ENCODE measurements around the gene P2RY13.

The P2RY13 gene

GRCh38 chr3:151351219-151351618 lies 21.9 kb upstream of the P2RY13 start:
- H3K4me3 ChIP-seq (ENCODE audit: low read depth, low read length) = no peak overlapping the region
- no peaks in the 10 kb centered on the region for H3K27me3 ChIP-seq (ENCODE audit: insufficient read depth, low read length)
- no peaks in the 10 kb centered on the region for H3K36me3 ChIP-seq (ENCODE audit: insufficient read depth, low read length)
- H3K27ac ChIP-seq (ENCODE audit: low read depth, low read length) = no peak overlapping the region
- H3K4me1 ChIP-seq (ENCODE audit: control insufficient read depth, insufficient read depth, low read length, unreplicated experiment) = no peaks in the 10 kb centered on the region
- no peaks in the 10 kb centered on the region for H3K79me2 ChIP-seq (ENCODE audit: control insufficient read depth, insufficient read depth, low read length, unreplicated experiment)
- no peak overlapping the region for H2AFZ ChIP-seq (ENCODE audit: low read length, unreplicated experiment)

DNA sequence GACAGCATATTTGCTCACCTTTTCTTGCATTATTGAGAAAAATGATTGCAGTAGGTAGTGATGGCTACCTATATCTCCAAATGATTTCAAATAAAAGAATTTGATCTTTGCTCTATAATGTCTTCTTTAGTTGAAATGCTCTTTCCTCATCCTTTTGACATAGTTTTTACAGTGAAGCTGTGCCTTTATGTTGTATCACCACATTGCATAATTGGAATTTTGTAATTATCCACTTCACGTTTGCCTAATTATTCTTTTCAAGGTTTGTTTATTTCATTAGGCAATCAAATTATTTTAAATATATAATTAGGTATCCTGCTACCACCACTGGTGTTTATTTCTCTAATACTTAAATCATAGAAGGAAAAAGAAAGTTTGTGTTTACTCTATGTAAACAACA lies 21.3 kb upstream of the P2RY13 start:
- H3K27me3 ChIP-seq (ENCODE audit: insufficient read depth, low read length) = no peaks in the 10 kb centered on the region
- H3K4me3 ChIP-seq (ENCODE audit: low read depth, low read length) = no peak overlapping the region
- no peaks in the 10 kb centered on the region for H3K36me3 ChIP-seq (ENCODE audit: insufficient read depth, low read length)
- no peak overlapping the region for H2AFZ ChIP-seq (ENCODE audit: low read length, unreplicated experiment)
- no peaks in the 10 kb centered on the region for H3K79me2 ChIP-seq (ENCODE audit: control insufficient read depth, insufficient read depth, low read length, unreplicated experiment)
- no peaks in the 10 kb centered on the region for H3K4me1 ChIP-seq (ENCODE audit: control insufficient read depth, insufficient read depth, low read length, unreplicated experiment)
- H3K27ac ChIP-seq (ENCODE audit: low read depth, low read length) = no peak overlapping the region

DNA sequence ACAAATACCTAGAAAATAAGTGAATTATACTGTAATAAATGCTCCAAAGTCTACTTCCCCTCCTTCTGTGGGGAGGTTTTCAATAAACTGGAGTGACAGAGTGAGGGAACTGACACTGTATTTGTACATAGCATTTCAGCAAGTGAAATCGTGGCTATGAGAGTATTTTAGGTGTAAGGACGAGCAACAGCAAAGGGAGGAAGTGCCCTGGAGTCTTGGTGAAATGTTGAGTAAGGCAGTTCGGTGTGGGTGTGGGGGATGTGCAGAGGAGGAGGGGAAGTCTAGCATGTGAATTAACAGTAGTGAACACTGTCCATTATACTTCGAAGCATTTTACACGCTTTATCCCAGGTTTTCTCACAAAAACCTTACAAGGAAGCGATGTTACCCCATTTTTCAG lies 18.1 kb upstream of the P2RY13 start:
- no peak overlapping the region for H2AFZ ChIP-seq (ENCODE audit: low read length, unreplicated experiment)

DNA sequence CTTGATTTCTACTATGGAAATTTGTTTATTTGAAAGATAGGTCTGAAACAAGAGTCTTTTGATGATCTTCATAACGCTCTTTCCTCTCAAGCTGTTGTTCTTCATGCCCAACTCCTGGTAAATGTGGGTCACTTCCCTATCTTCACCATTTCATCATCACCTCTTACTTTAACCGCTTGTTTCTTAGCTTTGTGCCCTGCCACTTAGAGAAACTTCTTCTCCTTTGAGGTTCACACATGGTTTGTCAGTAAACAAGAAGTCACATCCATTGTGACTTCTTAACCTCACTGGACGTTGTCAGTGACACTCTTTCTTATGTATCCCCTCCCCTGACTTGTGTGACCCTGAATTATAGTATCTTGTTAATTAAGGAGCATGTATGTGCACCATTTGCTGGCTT lies 16.9 kb upstream of the P2RY13 start:
- no peaks in the 10 kb centered on the region for H3K4me1 ChIP-seq (ENCODE audit: control insufficient read depth, insufficient read depth, low read length, unreplicated experiment)
- no peaks in the 10 kb centered on the region for H3K36me3 ChIP-seq (ENCODE audit: insufficient read depth, low read length)
- peak overlapping the region; percentile 52 for H3K4me3 ChIP-seq (ENCODE audit: low read depth, low read length)
- H3K27me3 ChIP-seq (ENCODE audit: insufficient read depth, low read length) = no peaks in the 10 kb centered on the region
- H2AFZ ChIP-seq (ENCODE audit: low read length, unreplicated experiment) = peak overlapping the region; percentile 78
- H3K27ac ChIP-seq (ENCODE audit: low read depth, low read length) = peak overlapping the region; percentile 28; the same call in 1 of the 2 replicates
- no peaks in the 10 kb centered on the region for H3K79me2 ChIP-seq (ENCODE audit: control insufficient read depth, insufficient read depth, low read length, unreplicated experiment)

More for the DNA sequence above, 18.1 kb upstream of the P2RY13 start:
- Histone ChIP-seq H3K27me3 (ENCODE audit: insufficient read depth, low read length) (no peaks in the 10 kb centered on the region), H3K4me1 (ENCODE audit: control insufficient read depth, insufficient read depth, low read length, unreplicated experiment) (no peaks in the 10 kb centered on the region), H3K4me3 (ENCODE audit: low read depth, low read length) (no peak overlapping the region), H3K36me3 (ENCODE audit: insufficient read depth, low read length) (no peaks in the 10 kb centered on the region), H3K27ac (ENCODE audit: low read depth, low read length) (no peak overlapping the region), H3K79me2 (ENCODE audit: control insufficient read depth, insufficient read depth, low read length, unreplicated experiment) (no peaks in the 10 kb centered on the region)

GRCh38 chr3:151345859-151346258 lies 16.5 kb upstream of the P2RY13 start:
- no peaks in the 10 kb centered on the region for H3K36me3 ChIP-seq (ENCODE audit: insufficient read depth, low read length)
- peak overlapping the region; percentile 28; the same call in 1 of the 2 replicates for H3K27ac ChIP-seq (ENCODE audit: low read depth, low read length)
- H3K79me2 ChIP-seq (ENCODE audit: control insufficient read depth, insufficient read depth, low read length, unreplicated experiment) = no peaks in the 10 kb centered on the region
- H3K4me3 ChIP-seq (ENCODE audit: low read depth, low read length) = peak overlapping the region; percentile 52
- peak overlapping the region; percentile 78 for H2AFZ ChIP-seq (ENCODE audit: low read length, unreplicated experiment)
- no peaks in the 10 kb centered on the region for H3K27me3 ChIP-seq (ENCODE audit: insufficient read depth, low read length)
- H3K4me1 ChIP-seq (ENCODE audit: control insufficient read depth, insufficient read depth, low read length, unreplicated experiment) = no peaks in the 10 kb centered on the region

DNA sequence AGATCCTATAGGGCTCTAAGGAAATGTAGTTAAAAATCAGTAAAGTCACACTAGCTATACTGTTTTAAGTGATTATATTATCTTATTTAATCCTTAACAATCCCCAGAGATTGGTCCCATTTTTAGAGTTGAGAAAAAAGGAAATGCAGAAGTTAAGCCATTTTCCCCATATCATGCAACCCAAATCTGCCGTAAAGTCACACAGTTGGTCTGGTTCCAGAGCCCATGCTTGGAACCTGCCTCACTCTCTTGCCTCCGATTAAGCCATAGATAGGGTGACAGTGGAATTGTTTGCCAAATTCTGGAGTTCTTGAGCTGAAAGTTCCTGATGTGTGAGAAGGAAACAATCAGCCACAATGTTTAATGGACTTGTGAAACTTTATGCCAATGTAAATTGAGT lies 2.3 kb upstream of the P2RY13 start:
- H3K79me2 ChIP-seq (ENCODE audit: control insufficient read depth, insufficient read depth, low read length, unreplicated experiment) = no peaks in the 10 kb centered on the region

GRCh38 chr3:151330899-151331298 lies 1.6 kb upstream of the P2RY13 start:
- Histone ChIP-seq H3K79me2 (ENCODE audit: control insufficient read depth, insufficient read depth, low read length, unreplicated experiment) (no peaks in the 10 kb centered on the region), H3K4me1 (ENCODE audit: control insufficient read depth, insufficient read depth, low read length, unreplicated experiment) (peaks cover 17% of the 10 kb centered on the region), H3K4me3 (ENCODE audit: low read depth, low read length) (no peak overlapping the region)

More for the DNA sequence above, 2.3 kb upstream of the P2RY13 start:
- no peaks in the 10 kb centered on the region for H3K27me3 ChIP-seq (ENCODE audit: insufficient read depth, low read length)
- no peak overlapping the region for H3K27ac ChIP-seq (ENCODE audit: low read depth, low read length)
- no peak overlapping the region for H3K4me3 ChIP-seq (ENCODE audit: low read depth, low read length)
- peak overlapping the region; percentile 14 for H2AFZ ChIP-seq (ENCODE audit: low read length, unreplicated experiment)
- no peaks in the 10 kb centered on the region for H3K36me3 ChIP-seq (ENCODE audit: insufficient read depth, low read length)
- H3K4me1 ChIP-seq (ENCODE audit: control insufficient read depth, insufficient read depth, low read length, unreplicated experiment) = peaks cover 17% of the 10 kb centered on the region

GRCh38 chr3:151330379-151330778 lies 1.0 kb upstream of the P2RY13 start:
- Histone ChIP-seq H3K4me1 (ENCODE audit: control insufficient read depth, insufficient read depth, low read length, unreplicated experiment) (peaks cover 17% of the 10 kb centered on the region), H3K79me2 (ENCODE audit: control insufficient read depth, insufficient read depth, low read length, unreplicated experiment) (no peaks in the 10 kb centered on the region), H3K27ac (ENCODE audit: low read depth, low read length) (no peak overlapping the region), H3K4me3 (ENCODE audit: low read depth, low read length) (no peak overlapping the region), H3K36me3 (ENCODE audit: insufficient read depth, low read length) (no peaks in the 10 kb centered on the region), H2AFZ (ENCODE audit: low read length, unreplicated experiment) (no peak overlapping the region), H3K27me3 (ENCODE audit: insufficient read depth, low read length) (no peaks in the 10 kb centered on the region)

More at GRCh38 chr3:151330899-151331298, 1.6 kb upstream of the P2RY13 start:
- Histone ChIP-seq H3K36me3 (ENCODE audit: insufficient read depth, low read length) (no peaks in the 10 kb centered on the region), H3K27ac (ENCODE audit: low read depth, low read length) (no peak overlapping the region), H3K27me3 (ENCODE audit: insufficient read depth, low read length) (no peaks in the 10 kb centered on the region), H2AFZ (ENCODE audit: low read length, unreplicated experiment) (no peak overlapping the region)

DNA sequence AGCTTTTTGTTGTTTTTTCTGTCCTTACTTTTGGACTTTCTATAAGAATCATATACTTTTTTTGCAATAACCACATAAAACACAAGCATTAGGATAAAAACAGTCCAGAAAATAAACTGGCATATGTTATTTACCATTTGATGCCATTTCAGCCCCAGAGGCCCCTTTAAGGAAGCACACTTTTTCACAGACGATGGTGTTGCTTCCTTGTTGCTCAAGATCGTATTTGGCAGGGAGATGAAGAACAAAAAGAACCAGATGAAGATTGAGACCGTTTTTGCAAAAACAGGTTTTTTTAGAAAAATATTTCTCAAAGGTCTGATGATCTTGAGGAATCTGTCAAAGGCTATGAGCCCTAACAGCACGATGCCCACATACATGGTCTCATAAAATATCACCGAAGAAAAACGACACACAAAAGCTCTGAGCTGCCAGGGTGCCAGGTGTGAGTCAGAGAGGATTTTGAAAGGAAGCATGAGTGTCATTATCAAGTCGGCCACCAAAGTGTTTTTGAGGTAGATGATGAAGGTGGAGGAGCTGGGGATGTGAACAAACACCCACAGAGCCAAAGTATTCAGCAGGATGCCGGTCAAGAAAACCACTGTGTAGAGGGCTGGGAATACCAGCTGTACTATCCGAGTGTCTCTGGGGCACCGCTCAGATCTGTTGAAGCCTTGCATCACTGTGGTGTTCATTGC lies 902 bp downstream of the P2RY13 start:
- peak overlapping the region; percentile 44 for H3K4me3 ChIP-seq (ENCODE audit: low read depth, low read length)

DNA sequence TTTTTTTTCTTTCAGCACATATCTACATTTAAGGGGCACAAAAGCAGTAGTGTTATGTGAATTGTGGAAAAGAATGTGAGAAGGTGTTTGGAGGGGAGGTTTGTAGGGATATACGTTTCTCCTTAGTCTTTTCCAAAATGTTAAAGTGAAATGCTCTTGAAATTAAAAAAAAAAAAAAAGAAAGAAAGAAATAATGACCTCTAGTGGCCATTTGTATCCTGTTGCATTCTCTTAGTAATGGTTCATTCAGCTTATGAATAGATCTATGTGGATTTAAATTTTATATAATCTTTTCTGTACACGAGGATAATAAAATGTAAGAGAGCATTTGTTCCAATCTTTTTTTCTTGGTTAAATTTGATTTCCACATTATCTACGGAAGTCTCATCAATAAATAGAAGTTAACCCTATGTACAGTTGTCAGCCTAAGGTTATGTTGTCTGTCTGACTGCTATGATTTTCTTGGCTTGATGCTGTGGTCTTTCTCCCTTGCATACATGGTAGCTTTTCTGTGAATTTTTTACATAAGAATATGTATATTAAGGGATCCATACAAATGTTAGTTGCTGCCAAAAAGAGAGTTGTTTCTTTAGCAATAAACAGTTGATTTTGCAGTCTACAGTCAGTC lies 1.7 kb downstream of the P2RY13 start:
- peaks cover 17% of the 10 kb centered on the region for H3K4me1 ChIP-seq (ENCODE audit: control insufficient read depth, insufficient read depth, low read length, unreplicated experiment)
- no peak overlapping the region for H3K27ac ChIP-seq (ENCODE audit: low read depth, low read length)

More for the DNA sequence above, 902 bp downstream of the P2RY13 start:
- Histone ChIP-seq H3K27me3 (ENCODE audit: insufficient read depth, low read length) (no peaks in the 10 kb centered on the region), H3K4me1 (ENCODE audit: control insufficient read depth, insufficient read depth, low read length, unreplicated experiment) (peaks cover 17% of the 10 kb centered on the region), H3K79me2 (ENCODE audit: control insufficient read depth, insufficient read depth, low read length, unreplicated experiment) (no peaks in the 10 kb centered on the region), H3K36me3 (ENCODE audit: insufficient read depth, low read length) (no peaks in the 10 kb centered on the region), H2AFZ (ENCODE audit: low read length, unreplicated experiment) (peak overlapping the region; percentile 74), H3K27ac (ENCODE audit: low read depth, low read length) (no peak overlapping the region)

DNA sequence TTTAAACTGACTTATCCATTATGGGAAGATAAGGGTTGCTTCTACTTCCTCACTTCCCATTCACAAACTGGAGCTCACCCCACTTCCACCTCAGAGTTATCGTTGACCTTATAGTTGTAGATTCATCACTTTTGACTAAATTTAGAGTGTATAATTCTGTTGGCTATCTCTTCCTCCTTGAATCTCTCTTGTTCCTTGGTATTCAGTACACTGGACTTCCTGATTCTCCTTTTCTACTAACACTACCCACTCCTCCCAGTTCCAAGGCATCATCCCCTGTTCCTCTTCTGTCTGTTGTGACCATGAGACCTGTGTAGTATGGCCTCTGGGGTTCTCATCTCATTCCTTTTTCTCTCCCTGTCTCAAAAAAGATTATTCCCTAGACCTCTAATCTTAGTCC lies 6.8 kb downstream of the P2RY13 start:
- Histone ChIP-seq H3K79me2 (ENCODE audit: control insufficient read depth, insufficient read depth, low read length, unreplicated experiment) (no peaks in the 10 kb centered on the region), H3K27ac (ENCODE audit: low read depth, low read length) (no peak overlapping the region), H3K36me3 (ENCODE audit: insufficient read depth, low read length) (no peaks in the 10 kb centered on the region), H3K4me1 (ENCODE audit: control insufficient read depth, insufficient read depth, low read length, unreplicated experiment) (peaks cover 40% of the 10 kb centered on the region), H3K27me3 (ENCODE audit: insufficient read depth, low read length) (no peaks in the 10 kb centered on the region), H2AFZ (ENCODE audit: low read length, unreplicated experiment) (no peak overlapping the region), H3K4me3 (ENCODE audit: low read depth, low read length) (no peak overlapping the region)

More for the DNA sequence above, 1.7 kb downstream of the P2RY13 start:
- Histone ChIP-seq H2AFZ (ENCODE audit: low read length, unreplicated experiment) (peak overlapping the region; percentile 95), H3K36me3 (ENCODE audit: insufficient read depth, low read length) (no peaks in the 10 kb centered on the region), H3K4me3 (ENCODE audit: low read depth, low read length) (peak overlapping the region; percentile 44; the same call in 1 of the 2 replicates), H3K27me3 (ENCODE audit: insufficient read depth, low read length) (no peaks in the 10 kb centered on the region), H3K79me2 (ENCODE audit: control insufficient read depth, insufficient read depth, low read length, unreplicated experiment) (no peaks in the 10 kb centered on the region)

Measured in ACC112 (cell line).